KMS-11 (cell line): ENCODE measurements around the gene CD69.
"Not testable (repeated sequence)": the region's sequence is repeated elsewhere in the genome, so short reads cannot be mapped to it uniquely, and the experiment has no call there.

Source experiments
- H2AFZ ChIP-seq: fragments of 200-600 bp; sonication (generic); 2 replicates; pipeline ENCODE4 v1.6.1; 2016; ENCODE audit warnings: antibody characterized with exemption, mixed run types, low read depth
- H3K27ac ChIP-seq: fragments of 200-600 bp; sonication (generic); 2 replicates; pipeline ENCODE4 v1.6.1; 2016; ENCODE audit warnings: mild to moderate bottlenecking, mixed run types
- H3K27me3 ChIP-seq: fragments of 200-600 bp; sonication (generic); 2 replicates; pipeline ENCODE4 v1.6.1; 2017; ENCODE audit warnings: mild to moderate bottlenecking, low read depth, mixed run types, moderate library complexity; ENCODE audit not compliant: insufficient read depth
- H3K36me3 ChIP-seq: fragments of 200-600 bp; sonication (generic); 2 replicates; pipeline ENCODE4 v1.6.1; 2017; ENCODE audit warnings: mild to moderate bottlenecking, mixed run types; ENCODE audit not compliant: insufficient read depth
- H3K4me1 ChIP-seq: fragments of 200-600 bp; sonication (generic); 2 replicates; pipeline ENCODE4 v1.6.1; 2016; ENCODE audit warnings: mild to moderate bottlenecking, low read depth, mixed run types; ENCODE audit not compliant: poor library complexity, severe bottlenecking
- H3K4me2 ChIP-seq: fragments of 200-600 bp; sonication (generic); 2 replicates; pipeline ENCODE4 v1.7.0; 2016; ENCODE audit warnings: mild to moderate bottlenecking, mixed run types
- H3K4me3 ChIP-seq: fragments of 200-600 bp; sonication (generic); IDR thresholded peaks from 2 replicates; pipeline ENCODE4 v1.6.1; 2017; ENCODE audit warnings: low read depth, low read length, mixed read lengths; ENCODE audit not compliant: insufficient read depth
- H3K79me2 ChIP-seq: fragments of 200-600 bp; sonication (generic); 2 replicates; pipeline ENCODE4 v1.6.1; 2016; ENCODE audit warnings: low read depth, mixed run types; ENCODE audit not compliant: insufficient read depth
- H3K9ac ChIP-seq: fragments of 200-600 bp; sonication (generic); 2 replicates; pipeline ENCODE4 v1.6.1; 2016; ENCODE audit warnings: mild to moderate bottlenecking, mixed run types
- H4K20me1 ChIP-seq: fragments of 200-600 bp; sonication (generic); 2 replicates; pipeline ENCODE4 v1.6.1; 2016; ENCODE audit warnings: mild to moderate bottlenecking, mixed run types; ENCODE audit not compliant: insufficient read depth
- CTCF ChIP-seq: fragments of 200-600 bp; sonication (generic); conservative IDR thresholded peaks from 2 replicates; pipeline ENCODE4 v1.6.1; 2017; ENCODE audit warnings: low read depth, mild to moderate bottlenecking, antibody characterized with exemption, low read length, moderate library complexity, mixed read lengths

The CD69 gene

GRCh38 chr12:9717070-9717925 is 43.4 kb downstream of the CD69 start:
- Histone ChIP-seq H4K20me1 (no peaks in the 10 kb centered on the region), H3K79me2 (no peaks in the 10 kb centered on the region), H3K27ac (no peak overlapping the region), H3K36me3 (no peaks in the 10 kb centered on the region), H3K4me1 (peaks cover 67% of the 10 kb centered on the region), H3K4me3 (no peak overlapping the region), H2AFZ (0 out of 2 replicates have a peak overlapping the region, but pooled peaks have one; percentile 1), H3K4me2 (peak overlapping the region; percentile 44), H3K27me3 (no peaks in the 10 kb centered on the region), H3K9ac (no peak overlapping the region)
- no peak for TF ChIP-seq CTCF

- not testable (repeated sequence) for H3K9ac ChIP-seq, H3K4me3 ChIP-seq, H3K27me3 ChIP-seq, H2AFZ ChIP-seq, H3K4me2 ChIP-seq, H3K36me3 ChIP-seq, H4K20me1 ChIP-seq, H3K79me2 ChIP-seq, H3K27ac ChIP-seq
- H3K4me1 ChIP-seq = peaks cover 55% of the 10 kb centered on the region
These were observed 47.6 kb downstream of the CD69 start for GRCh38 chr12:9713032-9713558.

- no peaks in the 10 kb centered on the region for H3K79me2 ChIP-seq
- H3K27ac ChIP-seq = no peak overlapping the region
- H3K27me3 ChIP-seq = no peaks in the 10 kb centered on the region
- no peak overlapping the region for H3K9ac ChIP-seq
- no peak overlapping the region for H3K4me2 ChIP-seq
- H2AFZ ChIP-seq = no peak overlapping the region
- H3K4me3 ChIP-seq = no peak overlapping the region
- H3K36me3 ChIP-seq = no peaks in the 10 kb centered on the region
- peaks cover 55% of the 10 kb centered on the region for H3K4me1 ChIP-seq
- no peaks in the 10 kb centered on the region for H4K20me1 ChIP-seq
- TF ChIP-seq CTCF = no peak
These were observed 49.0 kb downstream of the CD69 start for GRCh38 chr12:9711664-9712063.

- H3K4me3 ChIP-seq = no peak overlapping the region
- peaks cover 58% of the 10 kb centered on the region for H3K4me1 ChIP-seq
- no peaks in the 10 kb centered on the region for H3K36me3 ChIP-seq
- no peak overlapping the region for H2AFZ ChIP-seq
- H3K9ac ChIP-seq = no peak overlapping the region
- no peaks in the 10 kb centered on the region for H4K20me1 ChIP-seq
- no peaks in the 10 kb centered on the region for H3K27me3 ChIP-seq
- H3K4me2 ChIP-seq = no peak overlapping the region
- TF ChIP-seq CTCF = no peak
- H3K27ac ChIP-seq = no peak overlapping the region
- H3K79me2 ChIP-seq = no peaks in the 10 kb centered on the region
These were observed 49.9 kb downstream of the CD69 start for GRCh38 chr12:9710584-9711375.
